SK-N-SH (cell line): Measurements from ENCODE around the gene GABRD.

Experiments
- CTCF ChIP-seq: fragments of 200-600 bp; sonication (generic); IDR thresholded peaks from 2 replicates; pipeline ENCODE4 v1.6.1; 2017; ENCODE audit warnings: antibody characterized with exemption, mild to moderate bottlenecking, moderate library complexity
- GATA2 ChIP-seq: sonication (generic); formaldehyde crosslinking; IDR thresholded peaks from 2 replicates; pipeline ENCODE4 v1.5.0; 2020; ENCODE audit warnings: mild to moderate bottlenecking, missing genetic modification reagents
- POLR2AphosphoS5 ChIP-seq: IDR thresholded peaks from 2 replicates; pipeline ENCODE4 v1.6.1; 2012; ENCODE audit warnings: low read depth, low read length
- REST ChIP-seq: IDR thresholded peaks from 2 replicates; pipeline ENCODE4 v1.6.1; 2012; ENCODE audit warnings: mild to moderate bottlenecking, low read depth, low read length, moderate library complexity
- SIN3A ChIP-seq: IDR thresholded peaks from 2 replicates; pipeline ENCODE4 v1.6.1; 2012; ENCODE audit warnings: low read depth, mild to moderate bottlenecking, low read length, moderate library complexity, borderline replicate concordance
- SMC3 ChIP-seq: IDR thresholded peaks from 2 replicates; pipeline ENCODE4 v1.6.1; 2012; ENCODE audit warnings: low read depth, low read length, improper control_type of control experiment
- TEAD4 ChIP-seq: IDR thresholded peaks from 2 replicates; pipeline ENCODE4 v1.4.0; 2012; ENCODE audit warnings: mild to moderate bottlenecking, borderline replicate concordance; ENCODE audit not compliant: insufficient read depth
- USF2 ChIP-seq: fragments of 150-350 bp; IDR thresholded peaks from 2 replicates; pipeline ENCODE4 v1.6.1; 2017; ENCODE audit warnings: antibody characterized with exemption, low read length, low read depth, borderline replicate concordance
- TF ChIP-seq, protein P1 (sequence below): IDR thresholded peaks from 2 replicates; pipeline ENCODE4 v1.4.0; 2012; ENCODE audit warnings: low read depth

DNA sequence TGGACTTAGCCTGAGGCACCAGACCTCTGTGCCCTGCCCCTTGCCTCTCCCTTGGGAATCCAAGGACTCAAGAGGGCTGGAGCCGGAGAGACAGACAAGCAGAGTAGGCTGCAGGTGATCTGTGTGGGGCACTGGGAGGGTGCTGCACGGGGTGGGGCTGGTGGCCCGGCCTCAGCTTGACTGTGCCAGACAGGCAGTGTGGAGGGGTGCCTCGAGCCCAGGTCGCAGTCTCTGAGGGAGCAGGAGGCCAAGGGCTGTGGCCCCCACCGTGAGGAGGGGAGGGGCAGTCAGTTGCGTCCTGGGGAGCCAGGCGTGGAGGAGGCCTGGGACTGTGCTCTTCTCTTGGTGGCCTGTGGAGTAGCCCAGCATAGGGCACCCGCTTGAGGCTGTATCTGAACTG lies 4.0 kb downstream of the GABRD start:
- TF ChIP-seq REST (no peak), CTCF (no peak), SIN3A (no peak), USF2 (no peak), TEAD4 (no peak), POLR2AphosphoS5 (no peak), GATA2 (CRISPR knock-in tag) (no peak), SMC3 (no peak)
- TF ChIP-seq, protein P1, sequence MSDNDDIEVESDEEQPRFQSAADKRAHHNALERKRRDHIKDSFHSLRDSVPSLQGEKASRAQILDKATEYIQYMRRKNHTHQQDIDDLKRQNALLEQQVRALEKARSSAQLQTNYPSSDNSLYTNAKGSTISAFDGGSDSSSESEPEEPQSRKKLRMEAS = no peak
